RWPE1 (cell line): ENCODE results near the gene EXOC2.

Experiments used
- CTCF ChIA-PET: fragments of 350-600 bp; sonication (Branson Sonifier 250); formaldehyde crosslinking; extraction: SDS; loops from one replicate; lab custom pipeline; 2021; lab: Yijun Ruan, JAX
- POLR2A ChIA-PET: fragments of 400-600 bp; formaldehyde crosslinking; extraction: SDS; loops from one replicate; lab custom pipeline; 2020; ENCODE audit warnings: antibody characterized with exemption; ENCODE audit not compliant: low non-redundant PET; lab: Yijun Ruan, JAX
- DNase-seq: peaks from one replicate; pipeline ENCODE4 v3.0.0; 2012; ENCODE audit warnings: low spot score
- H3K27ac ChIP-seq: fragments of 450-650 bp; 2 replicates; pipeline ENCODE4 v1.5.1; 2017
- CTCF ChIP-seq: fragments of 450-650 bp; conservative IDR thresholded peaks from 2 replicates; pipeline ENCODE4 v1.5.1; 2017; ENCODE audit warnings: low read depth, mild to moderate bottlenecking

Gene EXOC2

GRCh38 chr6:731924-732323 lies 39.0 kb upstream of the EXOC2 start:
- ChIA-PET CTCF (interaction anchor here (2.0 kb wide), 1 partner anchor 10 kb away, joined by 7 read pairs; no protein-coding TSS in a partner anchor), POLR2A (no interaction called here)
- no peak overlapping the region for H3K27ac ChIP-seq
- DNase-seq, result no peak
- TF ChIP-seq CTCF, result no peak

- no peak overlapping the region for H3K27ac ChIP-seq
- ChIA-PET POLR2A (no interaction called here), CTCF (interaction anchor here (0.7 kb wide), 1 partner anchor 48 kb away, joined by 5 read pairs; no protein-coding TSS in a partner anchor)
- DNase-seq, result no peak
- no peak for TF ChIP-seq CTCF
Measured at GRCh38 chr6:729606-730320, 36.8 kb upstream of the EXOC2 start.

GRCh38 chr6:727856-728255 lies 34.9 kb upstream of the EXOC2 start:
- no peak for TF ChIP-seq CTCF
- DNase-seq, result no peak
- H3K27ac ChIP-seq, result no peak overlapping the region
- ChIA-PET CTCF (interaction anchor here (1.3 kb wide), 1 partner anchor 185 kb away, joined by 3 read pairs; no protein-coding TSS in a partner anchor), POLR2A (no interaction called here)

GRCh38 chr6:723540-723939 lies 30.6 kb upstream of the EXOC2 start:
- POLR2A ChIA-PET, result no interaction called here
- no peak overlapping the region for H3K27ac ChIP-seq
- CTCF ChIA-PET, result interaction anchor here (0.6 kb wide), 1 partner anchor 673 kb away, joined by 3 read pairs; no protein-coding TSS in a partner anchor
- no peak for DNase-seq
- no peak for TF ChIP-seq CTCF

GRCh38 chr6:722608-723007 lies 29.7 kb upstream of the EXOC2 start:
- POLR2A ChIA-PET, result no interaction called here
- CTCF ChIA-PET, result interaction anchor here (0.6 to 1.9 kb wide), 15 partner anchors 10 to 715 kb away, joined by 3 to 9 read pairs (median 4); no protein-coding TSS in a partner anchor
- H3K27ac ChIP-seq, result no peak overlapping the region
- TF ChIP-seq CTCF, result no peak
- DNase-seq, result no peak

- CTCF ChIA-PET, result interaction anchor here (0.6 to 1.9 kb wide), 19 partner anchors 9 to 716 kb away, joined by 3 to 9 read pairs (median 3); no protein-coding TSS in a partner anchor
- H3K27ac ChIP-seq, result no peak overlapping the region
- POLR2A ChIA-PET, result no interaction called here
- DNase-seq, result peak; percentile 82
- peak; percentile 93 for TF ChIP-seq CTCF
Measured at GRCh38 chr6:722077-722524, 29.2 kb upstream of the EXOC2 start.
